Rectal smooth muscle tissue (tissue), 1 donor: ENCODE results near the gene BAIAP2L1.
"Not testable (repeated sequence)": the region's sequence is repeated elsewhere in the genome, so short reads cannot be mapped to it uniquely, and the experiment has no call there.

ENCODE experiments used
- H3K27ac ChIP-seq: one replicate; pipeline ENCODE4 v1.7.0; 2013; ENCODE audit warnings: low read depth, low read length, inconsistent platforms
- H3K27me3 ChIP-seq: one replicate; pipeline ENCODE4 v1.7.0; 2013; ENCODE audit warnings: low read length; ENCODE audit not compliant: control insufficient read depth, insufficient read depth
- H3K36me3 ChIP-seq: one replicate; pipeline ENCODE4 v1.7.0; 2013; ENCODE audit warnings: low read length; ENCODE audit not compliant: control insufficient read depth, insufficient read depth
- H3K4me1 ChIP-seq: one replicate; pipeline ENCODE4 v1.7.0; 2013; ENCODE audit warnings: low read length; ENCODE audit not compliant: control insufficient read depth, insufficient read depth
- H3K4me3 ChIP-seq: one replicate; pipeline ENCODE4 v1.7.0; 2013; ENCODE audit warnings: low read length
- H3K9ac ChIP-seq: one replicate; pipeline ENCODE4 v1.7.0; 2013; ENCODE audit warnings: low read length

Gene BAIAP2L1

GRCh38 chr7:98395481-98395880 is 5.4 kb downstream of the BAIAP2L1 start:
- Histone ChIP-seq H3K27ac (no peak overlapping the region), H3K4me3 (no peak overlapping the region), H3K27me3 (no peaks in the 10 kb centered on the region), H3K36me3 (no peaks in the 10 kb centered on the region), H3K9ac (no peak overlapping the region), H3K4me1 (no peaks in the 10 kb centered on the region)

DNA sequence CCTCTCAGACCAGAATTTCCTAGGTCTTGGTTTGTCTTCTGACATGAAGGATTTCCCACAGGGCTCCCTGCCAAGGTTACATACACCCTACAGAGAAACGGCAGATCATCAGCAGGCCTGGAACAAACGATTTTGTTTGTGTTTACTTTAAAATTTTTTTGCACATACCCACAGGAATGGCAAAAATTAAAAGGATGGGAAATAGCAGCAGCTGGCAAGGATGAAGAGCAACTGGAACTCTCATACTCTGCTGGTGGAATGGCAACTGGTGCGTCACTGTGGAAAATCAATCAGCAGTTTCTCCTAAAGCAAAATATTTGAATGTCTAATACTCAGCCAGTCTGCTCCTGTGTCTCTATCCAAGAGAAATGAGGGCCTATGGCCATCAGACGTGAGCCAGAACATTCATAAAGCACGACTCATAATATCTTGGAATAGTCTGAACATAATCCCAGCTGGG is 6.5 kb downstream of the BAIAP2L1 start:
- Histone ChIP-seq H3K4me1 (no peaks in the 10 kb centered on the region), H3K27ac (no peak overlapping the region), H3K4me3 (no peak overlapping the region), H3K36me3 (no peaks in the 10 kb centered on the region), H3K27me3 (no peaks in the 10 kb centered on the region), H3K9ac (no peak overlapping the region)

DNA sequence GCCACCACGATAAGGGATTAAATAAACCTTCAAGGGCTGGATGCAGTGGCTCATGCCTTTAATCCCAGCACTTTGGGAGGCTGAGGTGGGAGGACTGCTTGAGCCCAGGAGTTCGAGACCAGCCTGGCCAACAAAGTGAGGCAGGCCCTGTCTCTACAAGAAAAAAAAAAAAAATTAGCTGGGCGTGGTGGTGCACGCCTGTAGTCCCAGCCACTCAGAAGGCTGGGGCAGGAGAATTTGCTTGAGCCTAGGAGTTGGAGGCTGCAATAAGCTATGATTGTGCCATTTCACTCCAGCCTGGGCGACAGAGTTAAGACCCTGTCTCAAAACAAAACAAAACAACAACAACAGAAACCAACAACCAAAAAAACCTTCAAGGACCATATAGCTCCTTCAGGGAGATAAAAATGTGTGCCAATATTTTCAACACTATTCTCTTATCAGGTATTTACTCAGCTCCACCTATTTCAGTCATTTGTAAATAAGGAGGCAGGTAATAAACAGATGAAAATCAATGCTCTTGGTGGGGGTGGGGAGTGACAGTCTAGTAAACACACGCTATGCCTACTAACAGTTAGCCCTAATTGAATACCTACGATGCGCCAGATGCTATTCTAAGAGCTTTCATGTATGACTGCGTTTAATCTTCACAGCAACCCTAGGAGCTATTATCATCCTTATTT is 13.2 kb downstream of the BAIAP2L1 start:
- Histone ChIP-seq H3K4me3 (no peak overlapping the region), H3K9ac (no peak overlapping the region), H3K27me3 (no peaks in the 10 kb centered on the region), H3K4me1 (no peaks in the 10 kb centered on the region), H3K27ac (no peak overlapping the region), H3K36me3 (no peaks in the 10 kb centered on the region)

DNA sequence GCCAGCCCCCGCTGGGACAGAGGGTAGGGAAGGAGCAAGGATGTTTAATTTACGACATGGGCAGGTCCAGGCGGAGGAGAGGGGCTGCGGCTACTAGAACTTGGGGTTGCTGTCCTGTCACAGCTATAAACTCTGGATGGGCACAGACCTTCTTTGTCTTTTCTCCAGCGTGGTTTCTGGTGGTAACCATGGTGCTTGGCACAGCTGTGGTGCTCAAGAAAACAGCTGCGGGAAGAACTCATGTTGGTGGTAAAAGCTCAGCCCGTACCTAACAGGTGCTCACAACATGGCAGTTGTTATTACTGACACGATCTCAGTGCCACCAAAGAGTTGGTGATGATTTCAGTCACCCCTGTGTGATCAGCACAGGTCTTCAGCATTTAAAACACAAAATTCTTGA is 13.8 kb downstream of the BAIAP2L1 start:
- Histone ChIP-seq H3K27me3 (no peaks in the 10 kb centered on the region), H3K9ac (no peak overlapping the region), H3K27ac (no peak overlapping the region), H3K36me3 (no peaks in the 10 kb centered on the region), H3K4me1 (no peaks in the 10 kb centered on the region), H3K4me3 (no peak overlapping the region)

- H3K9ac ChIP-seq, H3K27ac ChIP-seq, H3K4me3 ChIP-seq, H3K36me3 ChIP-seq, H3K4me1 ChIP-seq, H3K27me3 ChIP-seq: not testable (repeated sequence)
Measured at GRCh38 chr7:98385532-98385931, 15.4 kb downstream of the BAIAP2L1 start.

GRCh38 chr7:98378210-98378819 is 22.6 kb downstream of the BAIAP2L1 start:
- Histone ChIP-seq H3K27ac (no peak overlapping the region), H3K4me1 (no peaks in the 10 kb centered on the region), H3K27me3 (no peaks in the 10 kb centered on the region), H3K4me3 (no peak overlapping the region), H3K9ac (no peak overlapping the region), H3K36me3 (no peaks in the 10 kb centered on the region)

- Histone ChIP-seq H3K36me3 (no peaks in the 10 kb centered on the region), H3K27me3 (no peaks in the 10 kb centered on the region), H3K4me3 (no peak overlapping the region), H3K4me1 (no peaks in the 10 kb centered on the region), H3K9ac (no peak overlapping the region), H3K27ac (no peak overlapping the region)
Measured at GRCh38 chr7:98376711-98377110, 24.2 kb downstream of the BAIAP2L1 start.

- Histone ChIP-seq H3K36me3 (no peaks in the 10 kb centered on the region), H3K9ac (no peak overlapping the region), H3K4me3 (no peak overlapping the region), H3K27me3 (no peaks in the 10 kb centered on the region), H3K27ac (no peak overlapping the region), H3K4me1 (no peaks in the 10 kb centered on the region)
Measured at GRCh38 chr7:98375664-98376063, 25.2 kb downstream of the BAIAP2L1 start.

GRCh38 chr7:98374285-98374680 is 26.6 kb downstream of the BAIAP2L1 start:
- Histone ChIP-seq H3K27me3 (no peaks in the 10 kb centered on the region), H3K36me3 (no peaks in the 10 kb centered on the region), H3K27ac (no peak overlapping the region), H3K4me3 (no peak overlapping the region), H3K4me1 (no peaks in the 10 kb centered on the region), H3K9ac (no peak overlapping the region)

- Histone ChIP-seq H3K4me3 (no peak overlapping the region), H3K27me3 (no peaks in the 10 kb centered on the region), H3K4me1 (no peaks in the 10 kb centered on the region), H3K36me3 (no peaks in the 10 kb centered on the region), H3K27ac (no peak overlapping the region), H3K9ac (no peak overlapping the region)
Measured at GRCh38 chr7:98372993-98373392, 27.9 kb downstream of the BAIAP2L1 start.

GRCh38 chr7:98369726-98370125 is 31.2 kb downstream of the BAIAP2L1 start:
- Histone ChIP-seq H3K36me3 (no peaks in the 10 kb centered on the region), H3K4me3 (no peak overlapping the region), H3K27ac (no peak overlapping the region), H3K4me1 (no peaks in the 10 kb centered on the region), H3K27me3 (no peaks in the 10 kb centered on the region), H3K9ac (no peak overlapping the region)

DNA sequence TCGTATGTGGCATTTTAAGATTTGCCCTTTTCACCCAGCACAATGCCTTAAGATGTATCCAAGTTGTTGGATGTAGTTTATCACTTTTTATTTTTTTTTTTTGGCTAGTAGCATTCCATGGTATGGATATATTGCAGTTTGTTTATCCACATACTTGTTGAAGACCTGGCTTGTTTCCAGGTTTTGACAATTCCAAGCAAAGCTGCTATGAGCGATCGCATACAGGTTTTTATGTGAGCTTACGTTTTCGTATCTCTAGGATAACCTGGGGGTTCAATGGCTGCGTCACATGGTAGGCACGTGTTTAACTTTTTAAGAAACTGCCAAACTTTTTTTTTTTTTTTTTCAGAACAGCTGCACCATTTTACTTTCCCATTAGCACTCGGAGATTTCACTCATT is 32.2 kb downstream of the BAIAP2L1 start:
- H3K9ac ChIP-seq, result no peak overlapping the region
- H3K27me3 ChIP-seq, result no peaks in the 10 kb centered on the region
- no peak overlapping the region for H3K27ac ChIP-seq
- H3K4me1 ChIP-seq, result no peaks in the 10 kb centered on the region
- no peaks in the 10 kb centered on the region for H3K36me3 ChIP-seq
- no peak overlapping the region for H3K4me3 ChIP-seq

GRCh38 chr7:98366562-98366938 is 34.3 kb downstream of the BAIAP2L1 start:
- H3K27me3 ChIP-seq, result no peaks in the 10 kb centered on the region
- H3K9ac ChIP-seq, result no peak overlapping the region
- H3K27ac ChIP-seq, result no peak overlapping the region
- H3K4me1 ChIP-seq, result no peaks in the 10 kb centered on the region
- no peak overlapping the region for H3K4me3 ChIP-seq
- H3K36me3 ChIP-seq, result no peaks in the 10 kb centered on the region
